Right cardiac atrium (tissue), 5 donors: ENCODE results near the gene ADRB1. TPM values are rescaled to one million over a fixed set of nuclear protein-coding genes. Genes with fewer than 3 reads are reported as not detected.

Experiments used
- ATAC-seq, 2 donors: fragments of 200-7000 bp; cut with Tn5 transposase; one replicate each; pipeline versions ENCODE4 v1.8.0 to v1.9.1; 2020; ENCODE audit warnings: moderate library complexity in 2 of 2, mild to moderate bottlenecking in 1 of 2
- DNase-seq, 3 donors: peaks; one replicate each; pipeline ENCODE4 v3.0.0-alpha.2; 2020
- H3K27ac ChIP-seq: one replicate; pipeline ENCODE4 v1.5.1; 2013; ENCODE audit warnings: mild to moderate bottlenecking, low read length, control low read depth, moderate library complexity
- H3K27me3 ChIP-seq: one replicate; pipeline ENCODE4 v1.6.1; 2013; ENCODE audit not compliant: control insufficient read depth, insufficient read depth
- H3K4me1 ChIP-seq: one replicate; pipeline ENCODE4 v1.6.1; 2013; ENCODE audit warnings: low read length; ENCODE audit not compliant: control insufficient read depth, insufficient read depth
- H3K4me3 ChIP-seq: one replicate; pipeline ENCODE4 v1.5.1; 2013; ENCODE audit warnings: low read length, control low read depth
- H3K9me3 ChIP-seq: one replicate; pipeline ENCODE4 v1.6.1; 2013; ENCODE audit warnings: low read length; ENCODE audit not compliant: control insufficient read depth
- WGBS: extraction: QIAGEN DNeasy Blood & Tissue Kit; methylation state at CpG from one replicate; pipeline ENCODE4 v1.1.7; 2013; 5-methylcytosine and 5-hydroxymethylcytosine counted together
- intact Hi-C, 4 donors: fragments of 100-400 bp; cut with DNase I; formaldehyde crosslinking; loops; one replicate each; pipeline versions ENCODE4 v1.11.0 to v1.14.0; 2022 to 2023
- polyA plus RNA-seq: library from polyadenylated mRNA; stranded (reverse); fragments of 200-250 nt; gene quantifications from one replicate; pipeline ENCODE4 v1.2.3, GENCODE V29; 2013
- total RNA-seq, 4 donors: library from RNA; stranded (reverse); fragmentation: NEBNext Ultra II Directional; extraction: Animal tissue kit (Norgen Biotek cat#: 25700); gene quantifications; one replicate each; pipeline ENCODE4 v1.2.1, GENCODE V29; 2021
- donor health status: healthy with polysubstance abuse.
- donor health status: DM: no; HTN: yes; CAD: no.
- donor health status: DM: no; HTN: no; CAD: no.
- donor health status: DM: no; HTN: yes; CAD: no; lungs with severe emphysema.
- donor health status: DM: yes; HTN: yes; CAD: no.

ADRB1 gene
- total and polyA plus RNA-seq, 5 donors, result 33.4 to 60.8 (median 46.3) TPM

GRCh38 chr10:114042895-114043531, 653 bp upstream of the ADRB1 start:
- Histone ChIP-seq H3K27ac (peak overlapping the region; percentile 97), H3K9me3 (no peaks in the 10 kb centered on the region), H3K4me3 (peak overlapping the region; percentile 61), H3K4me1 (no peaks in the 10 kb centered on the region), H3K27me3 (no peaks in the 10 kb centered on the region)
- under 1% methylated on average over 38 of the region's 38 CpGs for WGBS
- DNase-seq, result peak; percentile 68 to 85 (median 85)
- ATAC-seq, result peak; percentile 73 to 75
- intact Hi-C loops, result loop anchor here in 3 of 4 donors (10.0 kb wide), 4 partner anchors 52 to 188 kb away; partner anchors contain the start of genes DCLRE1A (in 1 of the 3) and NHLRC2 (in 1 of the 3)

- Histone ChIP-seq H3K27me3 (no peaks in the 10 kb centered on the region), H3K4me3 (peak overlapping the region; percentile 61), H3K9me3 (no peaks in the 10 kb centered on the region), H3K27ac (peak overlapping the region; percentile 71), H3K4me1 (no peaks in the 10 kb centered on the region)
- 6% methylated on average over 106 of the region's 106 CpGs for WGBS
- intact Hi-C loops, result loop anchor here in 3 of 4 donors (5.0 to 10.0 kb wide), 5 partner anchors 50 to 190 kb away; partner anchors contain the start of genes DCLRE1A (in 1 of the 3) and NHLRC2 (in 1 of the 3)
- ATAC-seq (no peak), DNase-seq (peak; percentile 35 to 81 (median 77))
Measured at GRCh38 chr10:114044247-114045135, 825 bp downstream of the ADRB1 start.

- H3K4me3 ChIP-seq, result peak overlapping the region; percentile 61
- 2% methylated on average over 78 of the region's 78 CpGs for WGBS
- no peaks in the 10 kb centered on the region for H3K9me3 ChIP-seq
- DNase-seq (peak; percentile 52 to 85 (median 79)), ATAC-seq (no peak)
- intact Hi-C loops, result loop anchor here in 3 of 4 donors (5.0 to 10.0 kb wide), 5 partner anchors 49 to 191 kb away; partner anchors contain the start of genes DCLRE1A (in 1 of the 3) and NHLRC2 (in 1 of the 3)
- no peaks in the 10 kb centered on the region for H3K27me3 ChIP-seq
- peak overlapping the region; percentile 74 for H3K27ac ChIP-seq
- H3K4me1 ChIP-seq, result no peaks in the 10 kb centered on the region
Measured at GRCh38 chr10:114045136-114046086, 1.7 kb downstream of the ADRB1 start.

GRCh38 chr10:114046087-114046458, 2.4 kb downstream of the ADRB1 start:
- Histone ChIP-seq H3K4me1 (no peaks in the 10 kb centered on the region), H3K4me3 (peak overlapping the region; percentile 61), H3K9me3 (no peaks in the 10 kb centered on the region), H3K27ac (peak overlapping the region; percentile 58), H3K27me3 (no peaks in the 10 kb centered on the region)
- DNase-seq (peak in 1 of 3 donors; percentile 56), ATAC-seq (no peak)
- intact Hi-C loops, result loop anchor here in 3 of 4 donors (5.0 to 10.0 kb wide), 5 partner anchors 49 to 191 kb away; partner anchors contain the start of genes DCLRE1A (in 1 of the 3) and NHLRC2 (in 1 of the 3)
- 34% methylated on average over 7 of the region's 7 CpGs for WGBS

GRCh38 chr10:114048472-114048871, 4.8 kb downstream of the ADRB1 start:
- DNase-seq (no peak), ATAC-seq (no peak)
- WGBS, result 41% methylated on average over 3 of the region's 3 CpGs
- H3K9me3 ChIP-seq, result no peaks in the 10 kb centered on the region
- peak overlapping the region; percentile 47 for H3K27ac ChIP-seq
- intact Hi-C loops, result loop anchor here in 3 of 4 donors (5.0 to 10.0 kb wide), 5 partner anchors 46 to 194 kb away; partner anchors contain the start of genes DCLRE1A (in 1 of the 3) and NHLRC2 (in 1 of the 3)
- H3K4me3 ChIP-seq, result peak overlapping the region; percentile 61
- H3K4me1 ChIP-seq, result no peaks in the 10 kb centered on the region
- no peaks in the 10 kb centered on the region for H3K27me3 ChIP-seq

GRCh38 chr10:114051714-114052113, 8.0 kb downstream of the ADRB1 start:
- H3K4me3 ChIP-seq, result no peak overlapping the region
- H3K4me1 ChIP-seq, result no peaks in the 10 kb centered on the region
- ATAC-seq, result no peak
- no peak overlapping the region for H3K27ac ChIP-seq
- H3K9me3 ChIP-seq, result no peaks in the 10 kb centered on the region
- no peaks in the 10 kb centered on the region for H3K27me3 ChIP-seq
- DNase-seq, result no peak
- 97% methylated on average over 3 of the region's 3 CpGs for WGBS
- intact Hi-C loops, result no loop called here

- 66% methylated on average over 1 of the region's 1 CpG for WGBS
Measured at GRCh38 chr10:114052255-114052654, 8.6 kb downstream of the ADRB1 start.

GRCh38 chr10:114053946-114054345, 10.3 kb downstream of the ADRB1 start:
- DNase-seq, result no peak
- intact Hi-C loops, result no loop called here
- Histone ChIP-seq H3K27ac (no peak overlapping the region), H3K4me3 (no peak overlapping the region), H3K4me1 (no peaks in the 10 kb centered on the region), H3K27me3 (no peaks in the 10 kb centered on the region), H3K9me3 (no peaks in the 10 kb centered on the region)
- WGBS, result 50% methylated on average over 4 of the region's 4 CpGs
- no peak for ATAC-seq

More at GRCh38 chr10:114052255-114052654, 8.6 kb downstream of the ADRB1 start:
- ATAC-seq (no peak), DNase-seq (no peak)
- no peaks in the 10 kb centered on the region for H3K9me3 ChIP-seq
- H3K4me3 ChIP-seq, result no peak overlapping the region
- no peaks in the 10 kb centered on the region for H3K27me3 ChIP-seq
- intact Hi-C loops, result no loop called here
- no peaks in the 10 kb centered on the region for H3K4me1 ChIP-seq
- H3K27ac ChIP-seq, result no peak overlapping the region

- H3K27ac ChIP-seq, result no peak overlapping the region
- ATAC-seq, result no peak
Measured at GRCh38 chr10:114057855-114058254, 14.2 kb downstream of the ADRB1 start.

GRCh38 chr10:114058297-114058696, 14.6 kb downstream of the ADRB1 start:
- intact Hi-C loops, result no loop called here
- ATAC-seq, result peak in 1 of 2 donors; percentile 24
- no peak for DNase-seq
- no peak overlapping the region for H3K27ac ChIP-seq
- peaks cover 2% of the 10 kb centered on the region for H3K4me1 ChIP-seq
- WGBS, result 34% methylated on average over 1 of the region's 1 CpG
- no peak overlapping the region for H3K4me3 ChIP-seq
- no peaks in the 10 kb centered on the region for H3K27me3 ChIP-seq
- no peaks in the 10 kb centered on the region for H3K9me3 ChIP-seq

More at GRCh38 chr10:114057855-114058254, 14.2 kb downstream of the ADRB1 start:
- WGBS, result 71% methylated on average over 2 of the region's 2 CpGs
- Histone ChIP-seq H3K9me3 (no peaks in the 10 kb centered on the region), H3K27me3 (no peaks in the 10 kb centered on the region), H3K4me1 (peaks cover under 1% of the 10 kb centered on the region), H3K4me3 (no peak overlapping the region)
- intact Hi-C loops, result no loop called here
- no peak for DNase-seq
